Endothelial cell (in vitro differentiated cells): Measurements from ENCODE around the gene POLR3K. TPM values are rescaled to one million over a fixed set of nuclear protein-coding genes. Genes with fewer than 3 reads are reported as not detected.

Experiments used
- DNase-seq: peaks from one replicate; pipeline ENCODE4 v3.0.0; 2021; ENCODE audit warnings: low spot score
- H3K27ac Mint-ChIP-seq: one replicate; pipeline ENCODE4 v1.8.0; 2021; ENCODE audit warnings: mixed read lengths, inconsistent platforms; ENCODE audit not compliant: unreplicated experiment
- H3K27me3 Mint-ChIP-seq: one replicate; pipeline ENCODE4 v1.8.0; 2021; ENCODE audit warnings: mild to moderate bottlenecking, moderate library complexity, mixed read lengths, inconsistent platforms; ENCODE audit not compliant: unreplicated experiment
- H3K36me3 Mint-ChIP-seq: one replicate; pipeline ENCODE4 v1.8.0; 2021; ENCODE audit warnings: mild to moderate bottlenecking, low read depth, mixed read lengths, inconsistent platforms; ENCODE audit not compliant: unreplicated experiment
- H3K4me1 Mint-ChIP-seq: one replicate; pipeline ENCODE4 v1.8.0; 2021; ENCODE audit warnings: mild to moderate bottlenecking, mixed read lengths, inconsistent platforms; ENCODE audit not compliant: unreplicated experiment
- H3K4me3 Mint-ChIP-seq: one replicate; pipeline ENCODE4 v1.8.0; 2021; ENCODE audit warnings: mild to moderate bottlenecking, mixed read lengths, inconsistent platforms; ENCODE audit not compliant: unreplicated experiment
- H3K9me3 Mint-ChIP-seq: one replicate; pipeline ENCODE4 v1.8.0; 2021; ENCODE audit warnings: mixed read lengths, inconsistent platforms; ENCODE audit not compliant: unreplicated experiment
- CTCF ChIP-seq: fragments of 200-600 bp; sonication (generic); IDR thresholded peaks from one replicate; pipeline ENCODE4 v1.5.0; 2021; ENCODE audit warnings: antibody characterized with exemption; ENCODE audit not compliant: unreplicated experiment
- total RNA-seq: library from RNA; stranded (reverse); fragmentation: NEBNext Ultra II Directional; extraction: Animal tissue kit (Norgen Biotek cat#: 25700); gene quantifications from one replicate; pipeline ENCODE4 v1.2.1, GENCODE V29; 2021; ENCODE audit not compliant: unreplicated experiment

The POLR3K gene
- total RNA-seq, 1 donor from 2014 or later = 11.9 TPM

- TF ChIP-seq CTCF = no peak
- Mint-ChIP-seq H3K9me3 (no peaks in the 10 kb centered on the region), H3K27ac (peak overlapping the region; percentile 18), H3K27me3 (peaks cover 6% of the 10 kb centered on the region), H3K4me1 (peaks cover 17% of the 10 kb centered on the region), H3K36me3 (peaks cover 8% of the 10 kb centered on the region), H3K4me3 (no peak overlapping the region)
- DNase-seq = peak; percentile 39
These were observed 31.5 kb upstream of the POLR3K start for GRCh38 chr16:84718-85406.

- DNase-seq = no peak
- H3K27ac Mint-ChIP-seq = peak overlapping the region; percentile 55
- peaks cover 8% of the 10 kb centered on the region for H3K36me3 Mint-ChIP-seq
These were observed 30.6 kb upstream of the POLR3K start for GRCh38 chr16:83781-84615.

GRCh38 chr16:83060-83603 lies 29.7 kb upstream of the POLR3K start:
- H3K27me3 Mint-ChIP-seq = peaks cover 6% of the 10 kb centered on the region
- no peak overlapping the region for H3K4me3 Mint-ChIP-seq
- TF ChIP-seq CTCF = no peak
- H3K4me1 Mint-ChIP-seq = peaks cover 21% of the 10 kb centered on the region
- no peak overlapping the region for H3K27ac Mint-ChIP-seq
- H3K36me3 Mint-ChIP-seq = peaks cover 8% of the 10 kb centered on the region
- no peak for DNase-seq
- H3K9me3 Mint-ChIP-seq = no peaks in the 10 kb centered on the region

More at GRCh38 chr16:83781-84615, 30.6 kb upstream of the POLR3K start:
- peaks cover 17% of the 10 kb centered on the region for H3K4me1 Mint-ChIP-seq
- TF ChIP-seq CTCF = no peak
- peaks cover 6% of the 10 kb centered on the region for H3K27me3 Mint-ChIP-seq
- peak overlapping the region; percentile 74 for H3K4me3 Mint-ChIP-seq
- H3K9me3 Mint-ChIP-seq = no peaks in the 10 kb centered on the region

GRCh38 chr16:79151-80054 lies 26.0 kb upstream of the POLR3K start:
- peaks cover 26% of the 10 kb centered on the region for H3K4me1 Mint-ChIP-seq
- peaks cover 11% of the 10 kb centered on the region for H3K27me3 Mint-ChIP-seq
- peaks cover 3% of the 10 kb centered on the region for H3K36me3 Mint-ChIP-seq
- H3K4me3 Mint-ChIP-seq = peak overlapping the region; percentile 89
- no peak for TF ChIP-seq CTCF
- H3K9me3 Mint-ChIP-seq = no peaks in the 10 kb centered on the region
- no peak overlapping the region for H3K27ac Mint-ChIP-seq
- DNase-seq = no peak
